Endodermal cell (in vitro differentiated cells): ENCODE results near the gene ARFGAP1. TPM values are rescaled to one million over a fixed set of nuclear protein-coding genes. Genes with fewer than 3 reads are reported as not detected.

Experiments used
- DNase-seq: peaks from one replicate; pipeline ENCODE4 v3.0.0-alpha.2; 2017
- H3K27ac ChIP-seq: 2 replicates; pipeline ENCODE4 v1.5.1; 2013; ENCODE audit warnings: mild to moderate bottlenecking, low read depth, low read length, moderate library complexity
- H3K27me3 ChIP-seq: 2 replicates; pipeline ENCODE4 v1.6.1; 2013; ENCODE audit warnings: mild to moderate bottlenecking, low read length, moderate library complexity; ENCODE audit not compliant: insufficient read depth, control insufficient read depth, poor library complexity, severe bottlenecking
- H3K36me3 ChIP-seq: 2 replicates; pipeline ENCODE4 v1.7.0; 2013; ENCODE audit warnings: mild to moderate bottlenecking, low read length, moderate library complexity; ENCODE audit not compliant: control insufficient read depth, insufficient read depth
- H3K4me1 ChIP-seq: one replicate; pipeline ENCODE4 v1.7.0; 2013; ENCODE audit warnings: low read length; ENCODE audit not compliant: control insufficient read depth, insufficient read depth
- H3K4me3 ChIP-seq: 2 replicates; pipeline ENCODE4 v1.5.1; 2013; ENCODE audit warnings: mild to moderate bottlenecking, low read length, moderate library complexity
- H3K9ac ChIP-seq: 2 replicates; pipeline ENCODE4 v1.6.1; 2013; ENCODE audit warnings: mild to moderate bottlenecking, low read length, moderate library complexity; ENCODE audit not compliant: poor library complexity, severe bottlenecking; ENCODE audit errors: extremely low read depth
- H3K9me3 ChIP-seq: 2 replicates; pipeline ENCODE4 v1.6.1; 2013; ENCODE audit warnings: mild to moderate bottlenecking, low read length, moderate library complexity; ENCODE audit not compliant: control insufficient read depth
- H3K27ac Mint-ChIP-seq: 2 replicates; pipeline ENCODE4 v1.8.0; 2020; ENCODE audit warnings: mixed read lengths
- H3K27me3 Mint-ChIP-seq: 2 replicates; pipeline ENCODE4 v1.8.0; 2021; ENCODE audit warnings: mild to moderate bottlenecking, mixed read lengths; ENCODE audit not compliant: insufficient read depth
- H3K36me3 Mint-ChIP-seq: 2 replicates; pipeline ENCODE4 v1.8.0; 2020; ENCODE audit warnings: low read depth, mixed read lengths
- H3K4me1 Mint-ChIP-seq: 2 replicates; pipeline ENCODE4 v1.8.0; 2020; ENCODE audit warnings: mixed read lengths
- H3K4me3 Mint-ChIP-seq: 2 replicates; pipeline ENCODE4 v1.8.0; 2020; ENCODE audit warnings: mild to moderate bottlenecking, moderate library complexity, mixed read lengths
- H3K9me3 Mint-ChIP-seq: 2 replicates; pipeline ENCODE4 v1.8.0; 2020; ENCODE audit warnings: mild to moderate bottlenecking, mixed read lengths
- WGBS, 2 experiments: methylation state at CpG; one replicate each; pipeline versions ENCODE4 v1.1.5 to v1.1.7; 2013; ENCODE audit warnings: missing lambda C conversion rate in 2 of 2, mixed read lengths in 1 of 2; ENCODE audit not compliant: insufficient coverage in 1 of 2, insufficient read length in 1 of 2; 5-methylcytosine and 5-hydroxymethylcytosine counted together
- total RNA-seq, 2 donors: library from RNA; stranded (reverse); fragmentation: NEBNext Ultra II Directional in 1 of 2; extraction: Animal tissue kit (Norgen Biotek cat#: 25700) in 1 of 2; gene quantifications; 2 replicates in 1 of 2; 3 replicates in 1 of 2; pipeline ENCODE4 v1.2.1, GENCODE V29; 2021
- TF ChIP-seq, protein P1 (sequence below): fragments of 200-600 bp; sonication (generic); conservative IDR thresholded peaks from 2 replicates; pipeline ENCODE4 v1.5.0; 2021; ENCODE audit warnings: antibody characterized with exemption, mild to moderate bottlenecking

Gene ARFGAP1
- total RNA-seq, 2 donors from 2014 or later: 159 to 208 TPM

DNA sequence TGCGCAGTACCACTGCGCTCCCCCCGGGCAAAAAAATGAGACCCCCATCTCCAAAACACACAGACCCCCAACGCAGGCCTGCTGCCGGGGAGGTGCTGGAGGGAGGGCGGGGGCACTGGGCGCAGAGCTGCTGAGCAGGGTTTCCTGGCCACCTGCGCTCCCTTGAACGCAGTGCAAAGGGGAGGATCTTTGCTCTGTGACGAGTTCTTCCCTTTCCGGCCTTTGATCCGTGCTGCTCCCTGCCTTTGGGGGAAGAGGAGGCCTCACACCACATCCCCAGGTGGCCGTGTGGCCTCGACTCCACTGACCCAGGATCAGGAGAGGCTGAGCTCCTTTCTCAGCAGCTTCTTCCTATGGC, 11.4 kb downstream of the ARFGAP1 start:
- Mint-ChIP-seq H3K36me3 (peaks cover 43% of the 10 kb centered on the region), H3K4me3 (no peak overlapping the region), H3K4me1 (no peaks in the 10 kb centered on the region), H3K27ac (no peak overlapping the region), H3K27me3 (no peaks in the 10 kb centered on the region), H3K9me3 (no peaks in the 10 kb centered on the region)
- no peak overlapping the region for H3K27ac ChIP-seq
- peaks cover 28% of the 10 kb centered on the region for H3K36me3 ChIP-seq
- no peak overlapping the region for H3K9ac ChIP-seq
- 89 to 91% methylated on average over 4 to 14 of the region's 14 CpGs for WGBS, 2 experiments
- no peak for DNase-seq
- TF ChIP-seq, protein P1, sequence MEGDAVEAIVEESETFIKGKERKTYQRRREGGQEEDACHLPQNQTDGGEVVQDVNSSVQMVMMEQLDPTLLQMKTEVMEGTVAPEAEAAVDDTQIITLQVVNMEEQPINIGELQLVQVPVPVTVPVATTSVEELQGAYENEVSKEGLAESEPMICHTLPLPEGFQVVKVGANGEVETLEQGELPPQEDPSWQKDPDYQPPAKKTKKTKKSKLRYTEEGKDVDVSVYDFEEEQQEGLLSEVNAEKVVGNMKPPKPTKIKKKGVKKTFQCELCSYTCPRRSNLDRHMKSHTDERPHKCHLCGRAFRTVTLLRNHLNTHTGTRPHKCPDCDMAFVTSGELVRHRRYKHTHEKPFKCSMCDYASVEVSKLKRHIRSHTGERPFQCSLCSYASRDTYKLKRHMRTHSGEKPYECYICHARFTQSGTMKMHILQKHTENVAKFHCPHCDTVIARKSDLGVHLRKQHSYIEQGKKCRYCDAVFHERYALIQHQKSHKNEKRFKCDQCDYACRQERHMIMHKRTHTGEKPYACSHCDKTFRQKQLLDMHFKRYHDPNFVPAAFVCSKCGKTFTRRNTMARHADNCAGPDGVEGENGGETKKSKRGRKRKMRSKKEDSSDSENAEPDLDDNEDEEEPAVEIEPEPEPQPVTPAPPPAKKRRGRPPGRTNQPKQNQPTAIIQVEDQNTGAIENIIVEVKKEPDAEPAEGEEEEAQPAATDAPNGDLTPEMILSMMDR: no peak
- H3K4me1 ChIP-seq: no peaks in the 10 kb centered on the region
- H3K4me3 ChIP-seq: no peak overlapping the region
- no peaks in the 10 kb centered on the region for H3K27me3 ChIP-seq
- no peaks in the 10 kb centered on the region for H3K9me3 ChIP-seq

DNA sequence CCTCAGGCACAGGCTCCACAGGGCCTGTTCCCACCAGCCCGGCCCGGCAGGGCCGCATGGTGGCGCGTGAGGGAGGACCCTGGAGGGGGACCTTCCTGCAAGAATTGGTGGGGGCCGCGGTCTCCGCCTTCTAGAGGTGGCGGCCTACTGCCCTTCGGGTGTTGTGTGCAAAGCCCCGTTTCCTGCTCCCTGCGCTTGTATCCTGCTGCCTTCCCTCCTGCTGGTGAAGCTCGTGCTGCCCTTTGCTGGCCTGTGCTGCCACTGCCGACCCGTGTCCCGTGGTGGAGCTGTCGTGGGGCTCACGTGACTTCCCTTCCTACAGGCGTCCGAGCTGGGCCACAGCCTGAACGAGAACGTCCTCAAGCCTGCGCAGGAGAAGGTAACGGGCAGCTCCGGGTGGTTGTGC, 11.9 kb downstream of the ARFGAP1 start:
- Histone ChIP-seq H3K9ac (no peak overlapping the region), H3K27ac (no peak overlapping the region), H3K9me3 (no peaks in the 10 kb centered on the region), H3K27me3 (no peaks in the 10 kb centered on the region), H3K4me1 (no peaks in the 10 kb centered on the region), H3K4me3 (no peak overlapping the region), H3K36me3 (peaks cover 25% of the 10 kb centered on the region)
- Mint-ChIP-seq H3K9me3 (no peaks in the 10 kb centered on the region), H3K27me3 (no peaks in the 10 kb centered on the region), H3K27ac (no peak overlapping the region), H3K36me3 (peaks cover 40% of the 10 kb centered on the region), H3K4me1 (no peaks in the 10 kb centered on the region), H3K4me3 (no peak overlapping the region)
- TF ChIP-seq, protein P1: no peak
- WGBS, 2 experiments: 93 to 94% methylated on average over 20 to 25 of the region's 25 CpGs
- DNase-seq: no peak

DNA sequence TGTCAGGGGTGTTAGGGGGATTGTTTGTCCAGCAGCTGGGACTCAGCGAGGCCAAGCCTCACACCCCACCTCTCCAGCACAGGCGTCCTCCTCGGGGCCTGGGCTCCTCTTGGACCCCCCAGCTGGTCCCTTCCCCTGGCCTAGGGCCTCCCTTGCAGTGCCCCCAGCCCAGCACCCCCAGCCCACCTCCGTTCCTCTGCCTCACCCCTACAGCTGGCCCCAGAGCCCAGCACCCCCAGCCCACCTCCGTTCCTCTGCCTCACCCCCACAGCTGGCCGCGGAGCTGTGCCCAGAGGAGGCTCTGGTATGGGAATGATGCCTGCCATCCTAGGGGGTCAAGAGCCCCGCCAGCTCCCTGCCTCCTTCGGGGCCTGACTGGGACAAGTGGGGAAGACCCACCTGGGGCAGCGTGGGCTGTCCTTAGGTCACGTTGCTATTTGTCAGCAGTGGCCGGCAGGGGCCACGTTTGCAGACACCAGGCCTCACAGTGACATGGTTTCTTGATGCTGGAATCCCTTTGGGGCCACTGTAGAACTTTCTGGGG, 12.4 kb downstream of the ARFGAP1 start:
- Histone ChIP-seq H3K9ac (no peak overlapping the region), H3K27ac (no peak overlapping the region), H3K4me1 (no peaks in the 10 kb centered on the region), H3K36me3 (peaks cover 24% of the 10 kb centered on the region), H3K4me3 (no peak overlapping the region), H3K27me3 (no peaks in the 10 kb centered on the region), H3K9me3 (no peaks in the 10 kb centered on the region)
- peaks cover 38% of the 10 kb centered on the region for H3K36me3 Mint-ChIP-seq
- H3K4me1 Mint-ChIP-seq: no peaks in the 10 kb centered on the region
- H3K27me3 Mint-ChIP-seq: no peaks in the 10 kb centered on the region
- TF ChIP-seq, protein P1: no peak
- no peak overlapping the region for H3K4me3 Mint-ChIP-seq
- 90% methylated on average over 6 to 13 of the region's 13 CpGs for WGBS, 2 experiments
- DNase-seq: no peak
- no peaks in the 10 kb centered on the region for H3K9me3 Mint-ChIP-seq
- H3K27ac Mint-ChIP-seq: no peak overlapping the region
